Esophagus muscularis mucosa (tissue), 4 donors: ENCODE data around the gene CARHSP1. TPM values are rescaled to one million over a fixed set of nuclear protein-coding genes. Genes with fewer than 3 reads are reported as not detected.

ENCODE experiments used
- DNase-seq: peaks from one replicate; pipeline ENCODE4 v3.0.0-alpha.2; 2017; ENCODE audit errors: extremely low spot score
- H3K27ac ChIP-seq, 4 donors: fragments of 200-600 bp; sonication (generic); replicated peaks in 1 of 4; 1 replicate in 3 of 4; 2 replicates in 1 of 4; pipeline ENCODE4 v1.5.1; 2016 to 2019; ENCODE audit warnings: mild to moderate bottlenecking in 1 of 4
- H3K27me3 ChIP-seq, 4 donors: fragments of 200-600 bp; sonication (generic); one replicate each; pipeline versions ENCODE4 v1.5.1 to v1.6.0; 2016 to 2019
- H3K36me3 ChIP-seq, 4 donors: fragments of 200-600 bp; sonication (generic); one replicate each; pipeline ENCODE4 v1.5.1; 2016 to 2019
- H3K4me1 ChIP-seq, 4 donors: fragments of 200-600 bp; sonication (generic); one replicate each; pipeline ENCODE4 v1.5.1; 2016 to 2019
- H3K4me3 ChIP-seq, 4 donors: fragments of 200-600 bp; sonication (generic); 1 replicate in 2 of 4; 2 replicates in 2 of 4; pipeline ENCODE4 v1.5.1; 2016 to 2019; ENCODE audit warnings: mild to moderate bottlenecking in 4 of 4, moderate library complexity in 1 of 4
- H3K9me3 ChIP-seq, 4 donors: fragments of 200-600 bp; sonication (generic); 1 replicate in 3 of 4; 2 replicates in 1 of 4; pipeline ENCODE4 v1.5.1; 2016 to 2019
- EP300 ChIP-seq: sonication (generic); formaldehyde crosslinking; IDR thresholded peaks from one replicate; pipeline ENCODE4 v1.6.1; 2017; ENCODE audit warnings: antibody characterized with exemption
- POLR2A ChIP-seq: fragments of 450-650 bp; IDR thresholded peaks from one replicate; pipeline ENCODE4 v1.6.1; 2017; ENCODE audit warnings: antibody characterized with exemption, moderate library complexity, mild to moderate bottlenecking, low read depth
- POLR2AphosphoS5 ChIP-seq, 2 donors: sonication (generic); formaldehyde crosslinking; IDR thresholded peaks; one replicate each; pipeline ENCODE4 v1.6.1; 2017; ENCODE audit warnings: antibody characterized with exemption in 2 of 2
- WGBS: methylation state at CpG from one replicate; pipeline ENCODE4 v1.1.5; 2018; 5-methylcytosine and 5-hydroxymethylcytosine counted together
- intact Hi-C: fragments of 100-400 bp; cut with DNase I; formaldehyde crosslinking; loops from one replicate; pipeline ENCODE4 v1.15.1; 2023
- total RNA-seq, 4 donors: library from RNA; depleted of rRNA; stranded (reverse); fragments of >200 nt; gene quantifications; one replicate each; pipeline versions ENCODE4 v1.1.0 to v1.2.1, GENCODE V29; 2016
- TF ChIP-seq, protein P1 (sequence below), 3 experiments: fragments of 200-600 bp in 2 of 3; fragments of 450-650 bp in 1 of 3; sonication (generic) in 2 of 3; IDR thresholded peaks; one replicate each; pipeline ENCODE4 v1.5.1; 2017 to 2019; ENCODE audit warnings: antibody characterized with exemption in 3 of 3, mild to moderate bottlenecking in 2 of 3, moderate library complexity in 1 of 3

The CARHSP1 gene
- total RNA-seq, 4 donors from 2014 or later, result 33.2 to 95.8 (median 73.9) TPM

DNA sequence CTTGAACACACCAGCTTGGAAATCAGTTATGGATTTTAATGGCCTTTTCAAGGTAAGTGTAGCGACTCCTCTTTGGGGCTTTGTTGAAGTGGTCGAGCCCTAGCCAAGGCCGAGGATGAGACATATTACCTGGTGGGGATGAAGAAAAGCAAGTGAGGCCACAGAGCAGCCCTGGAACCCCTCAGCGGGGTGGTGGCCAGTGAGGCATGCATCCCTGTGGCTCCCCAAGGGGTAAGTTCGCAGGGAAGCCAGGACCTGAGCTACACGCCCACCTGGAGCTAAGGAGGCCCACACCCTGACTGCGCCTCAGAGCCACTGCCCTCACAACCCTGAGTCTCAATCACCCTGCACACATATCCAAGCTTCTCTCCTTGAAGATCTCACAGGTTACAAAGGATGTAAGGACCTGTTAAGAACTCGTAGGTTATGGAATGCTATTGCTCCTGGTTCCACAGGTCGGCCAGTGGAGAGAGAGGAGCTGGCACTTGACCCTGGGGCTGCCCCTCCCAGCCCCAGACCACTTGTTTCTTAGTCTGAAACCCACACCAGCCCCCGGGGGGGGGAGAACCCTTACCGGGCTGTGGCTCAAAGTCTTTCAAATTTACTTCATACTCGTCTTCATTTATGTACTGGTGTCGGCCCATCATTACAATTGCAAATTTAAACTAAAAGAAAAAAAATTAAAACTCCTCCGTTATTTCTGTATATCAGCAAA lies 25.3 kb upstream of the CARHSP1 start:
- intact Hi-C loops, result loop anchor here (5.0 kb wide), 1 partner anchor 68 kb away; the partner anchor contains the start of gene USP7
- H3K36me3 ChIP-seq, result peaks cover 69 to 96% (median 93%) of the 10 kb centered on the region in 4 donors
- no peak overlapping the region for H3K4me3 ChIP-seq
- no peaks in the 10 kb centered on the region for H3K27me3 ChIP-seq
- no peaks in the 10 kb centered on the region for H3K9me3 ChIP-seq
- WGBS, result 81% methylated on average over 13 of the region's 14 CpGs
- DNase-seq, result no peak
- peaks cover 0 to 9% (median 0%) of the 10 kb centered on the region in 4 donors for H3K4me1 ChIP-seq
- no peak overlapping the region for H3K27ac ChIP-seq
- TF ChIP-seq EP300 (no peak), POLR2A (no peak), POLR2AphosphoS5 (IDR thresholded peaks at IDR 0.05) (no peak)
- TF ChIP-seq, protein P1, sequence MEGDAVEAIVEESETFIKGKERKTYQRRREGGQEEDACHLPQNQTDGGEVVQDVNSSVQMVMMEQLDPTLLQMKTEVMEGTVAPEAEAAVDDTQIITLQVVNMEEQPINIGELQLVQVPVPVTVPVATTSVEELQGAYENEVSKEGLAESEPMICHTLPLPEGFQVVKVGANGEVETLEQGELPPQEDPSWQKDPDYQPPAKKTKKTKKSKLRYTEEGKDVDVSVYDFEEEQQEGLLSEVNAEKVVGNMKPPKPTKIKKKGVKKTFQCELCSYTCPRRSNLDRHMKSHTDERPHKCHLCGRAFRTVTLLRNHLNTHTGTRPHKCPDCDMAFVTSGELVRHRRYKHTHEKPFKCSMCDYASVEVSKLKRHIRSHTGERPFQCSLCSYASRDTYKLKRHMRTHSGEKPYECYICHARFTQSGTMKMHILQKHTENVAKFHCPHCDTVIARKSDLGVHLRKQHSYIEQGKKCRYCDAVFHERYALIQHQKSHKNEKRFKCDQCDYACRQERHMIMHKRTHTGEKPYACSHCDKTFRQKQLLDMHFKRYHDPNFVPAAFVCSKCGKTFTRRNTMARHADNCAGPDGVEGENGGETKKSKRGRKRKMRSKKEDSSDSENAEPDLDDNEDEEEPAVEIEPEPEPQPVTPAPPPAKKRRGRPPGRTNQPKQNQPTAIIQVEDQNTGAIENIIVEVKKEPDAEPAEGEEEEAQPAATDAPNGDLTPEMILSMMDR (IDR thresholded peaks at IDR 0.05), result no peak

GRCh38 chr16:8893426-8893825 lies 24.6 kb upstream of the CARHSP1 start:
- no peak for TF ChIP-seq EP300
- TF ChIP-seq POLR2A, result no peak
- TF ChIP-seq, protein P1 (IDR thresholded peaks at IDR 0.05), result no peak
- no peak for TF ChIP-seq POLR2AphosphoS5 (IDR thresholded peaks at IDR 0.05)
- Histone ChIP-seq H3K36me3 (peaks cover 63 to 89% (median 86%) of the 10 kb centered on the region in 4 donors), H3K9me3 (no peaks in the 10 kb centered on the region), H3K27me3 (no peaks in the 10 kb centered on the region), H3K4me1 (peaks cover 0 to 9% (median 0%) of the 10 kb centered on the region in 4 donors), H3K4me3 (no peak overlapping the region), H3K27ac (no peak overlapping the region)
- DNase-seq, result no peak
- 72% methylated on average over 9 of the region's 9 CpGs for WGBS
- intact Hi-C loops, result loop anchor here (5.0 kb wide), 1 partner anchor 69 kb away; the partner anchor contains the start of gene USP7

GRCh38 chr16:8892101-8892575 lies 23.3 kb upstream of the CARHSP1 start:
- WGBS, result 72% methylated on average over 16 of the region's 16 CpGs
- TF ChIP-seq, protein P1 (IDR thresholded peaks at IDR 0.05), result no peak
- TF ChIP-seq POLR2AphosphoS5 (IDR thresholded peaks at IDR 0.05), result no peak
- no peak for TF ChIP-seq EP300
- TF ChIP-seq POLR2A, result no peak
- H3K27ac ChIP-seq, result peak overlapping the region in 1 of 4 donors; percentile 34
- H3K9me3 ChIP-seq, result no peaks in the 10 kb centered on the region
- DNase-seq, result no peak
- H3K27me3 ChIP-seq, result no peaks in the 10 kb centered on the region
- H3K4me3 ChIP-seq, result no peak overlapping the region
- peaks cover 54 to 76% (median 73%) of the 10 kb centered on the region in 4 donors for H3K36me3 ChIP-seq
- peaks cover 4 to 17% (median 9%) of the 10 kb centered on the region in 4 donors for H3K4me1 ChIP-seq
- intact Hi-C loops, result loop anchor here (5.0 kb wide), 1 partner anchor 70 kb away; the partner anchor contains the start of gene USP7

GRCh38 chr16:8890549-8890921 lies 21.7 kb upstream of the CARHSP1 start:
- no peak for DNase-seq
- 77% methylated on average over 5 of the region's 5 CpGs for WGBS
- H3K9me3 ChIP-seq, result no peaks in the 10 kb centered on the region
- H3K27ac ChIP-seq, result no peak overlapping the region
- H3K4me1 ChIP-seq, result peaks cover 13 to 28% (median 20%) of the 10 kb centered on the region in 4 donors
- H3K27me3 ChIP-seq, result no peaks in the 10 kb centered on the region
- intact Hi-C loops, result loop anchor here (5.0 kb wide), 1 partner anchor 72 kb away; the partner anchor contains the start of gene USP7
- H3K4me3 ChIP-seq, result no peak overlapping the region
- TF ChIP-seq POLR2A, result no peak
- no peak for TF ChIP-seq POLR2AphosphoS5 (IDR thresholded peaks at IDR 0.05)
- no peak for TF ChIP-seq EP300
- TF ChIP-seq, protein P1 (IDR thresholded peaks at IDR 0.05), result no peak
- H3K36me3 ChIP-seq, result peaks cover 38 to 60% (median 57%) of the 10 kb centered on the region in 4 donors
